Measurements from ENCODE around the gene ATP6V1C2.

DNA sequence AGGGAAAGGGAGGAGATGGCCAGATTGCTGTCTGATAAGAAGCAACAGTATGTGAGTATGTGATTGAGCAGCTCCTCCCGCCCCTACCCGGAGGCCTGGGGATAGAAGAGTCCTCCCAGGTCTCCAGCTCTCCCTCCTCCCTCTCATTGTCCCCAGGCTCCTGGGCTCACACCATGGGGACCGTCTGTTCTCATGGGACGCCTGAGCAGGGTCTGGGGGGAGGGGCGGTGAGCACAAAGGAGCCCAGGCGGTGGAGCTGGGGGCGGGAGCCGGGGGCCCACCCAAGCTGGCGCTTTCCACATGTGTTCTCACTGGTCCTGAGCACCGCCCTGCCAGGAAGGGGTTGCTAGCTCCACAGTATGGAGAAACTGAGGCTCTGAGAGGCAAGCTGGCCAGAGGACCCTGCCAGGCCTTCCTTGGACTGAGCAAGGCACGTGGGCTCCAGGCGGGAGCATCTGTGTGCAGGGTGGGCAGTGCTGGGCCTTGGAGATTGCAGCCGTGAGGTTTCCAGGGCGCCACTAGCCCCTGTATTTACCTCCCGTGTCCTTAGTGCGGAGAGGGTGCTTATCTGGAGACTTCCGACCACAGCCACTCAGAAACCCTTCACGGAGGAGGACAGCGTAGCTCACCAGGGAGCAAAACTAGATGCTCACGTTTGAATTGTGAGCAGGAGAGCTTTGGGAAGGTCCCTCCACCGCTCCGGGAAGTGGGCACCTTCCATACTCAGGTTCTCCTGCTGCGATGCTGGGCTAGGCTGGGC, 53.8 kb downstream of the ATP6V1C2 start:
- TF ChIP-seq EZH2phosphoT487 (IDR thresholded peaks at IDR 0.05) = no peak
- TF ChIP-seq, protein P1, sequence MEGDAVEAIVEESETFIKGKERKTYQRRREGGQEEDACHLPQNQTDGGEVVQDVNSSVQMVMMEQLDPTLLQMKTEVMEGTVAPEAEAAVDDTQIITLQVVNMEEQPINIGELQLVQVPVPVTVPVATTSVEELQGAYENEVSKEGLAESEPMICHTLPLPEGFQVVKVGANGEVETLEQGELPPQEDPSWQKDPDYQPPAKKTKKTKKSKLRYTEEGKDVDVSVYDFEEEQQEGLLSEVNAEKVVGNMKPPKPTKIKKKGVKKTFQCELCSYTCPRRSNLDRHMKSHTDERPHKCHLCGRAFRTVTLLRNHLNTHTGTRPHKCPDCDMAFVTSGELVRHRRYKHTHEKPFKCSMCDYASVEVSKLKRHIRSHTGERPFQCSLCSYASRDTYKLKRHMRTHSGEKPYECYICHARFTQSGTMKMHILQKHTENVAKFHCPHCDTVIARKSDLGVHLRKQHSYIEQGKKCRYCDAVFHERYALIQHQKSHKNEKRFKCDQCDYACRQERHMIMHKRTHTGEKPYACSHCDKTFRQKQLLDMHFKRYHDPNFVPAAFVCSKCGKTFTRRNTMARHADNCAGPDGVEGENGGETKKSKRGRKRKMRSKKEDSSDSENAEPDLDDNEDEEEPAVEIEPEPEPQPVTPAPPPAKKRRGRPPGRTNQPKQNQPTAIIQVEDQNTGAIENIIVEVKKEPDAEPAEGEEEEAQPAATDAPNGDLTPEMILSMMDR (IDR thresholded peaks at IDR 0.05) = no peak
- no peak for TF ChIP-seq EZH2 (IDR thresholded peaks at IDR 0.05)

Measured in neural progenitor cell (in vitro differentiated cells).